Stimulated activated CD4-positive, alpha-beta T cell treated with anti-CD3 and anti-CD28 coated beads, TNF-alpha, amount 100 ng/mL, for 4 hours (primary cell): ENCODE measurements around the gene LZTS2.

Experiments
- DNase-seq, 3 experiments: peaks; one replicate each; pipeline ENCODE4 v3.0.0-alpha.2; 2020; ENCODE audit warnings: low read depth in 3 of 3

The LZTS2 gene

DNA sequence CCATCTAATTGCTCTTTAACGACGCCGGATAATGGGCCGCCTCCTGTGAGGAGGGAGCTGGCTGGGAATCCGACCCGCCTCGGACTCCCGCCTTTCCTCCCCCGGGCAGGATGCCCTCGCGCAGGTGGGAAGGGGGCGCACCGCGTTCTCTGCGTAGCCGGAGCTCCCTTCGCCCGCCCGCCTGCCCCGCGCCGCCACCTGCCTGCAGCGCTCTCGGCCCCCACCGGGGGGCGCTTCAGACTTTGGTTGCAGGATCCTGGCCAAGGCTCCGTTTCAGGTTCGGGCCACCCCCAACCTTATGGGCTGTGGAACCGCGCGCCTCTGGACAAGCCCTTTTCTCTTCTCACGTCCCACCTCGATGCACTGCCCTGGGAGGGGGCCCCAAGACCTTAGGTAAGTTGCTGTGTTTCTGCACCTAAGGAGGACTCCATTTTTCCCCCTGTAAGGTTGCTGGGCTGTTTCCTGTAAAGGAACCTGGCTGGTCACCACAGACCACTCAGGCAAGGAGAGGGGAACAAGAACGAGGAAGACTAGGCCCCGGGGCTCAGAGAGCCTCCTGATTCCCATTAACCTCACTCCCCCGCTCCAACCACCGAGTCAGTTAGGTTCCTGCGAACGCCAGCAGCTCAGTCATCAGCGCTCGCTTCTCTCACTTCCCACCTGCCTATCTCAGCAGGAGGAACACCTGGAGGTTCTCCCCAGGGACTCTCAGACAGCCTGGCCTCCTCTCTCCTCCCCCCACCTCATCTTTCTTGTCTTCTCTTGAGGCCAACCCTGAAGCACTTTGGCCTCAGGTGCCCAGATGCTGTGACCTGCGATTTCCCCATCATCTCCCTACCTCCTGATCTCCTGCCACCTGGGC lies 50.8 kb downstream of the LZTS2 start:
- peak in 2 of 3 experiments; percentile 64 for DNase-seq

- no peak for DNase-seq
Observed at GRCh38 chr10:101052285-101052684, 52.7 kb downstream of the LZTS2 start.

DNA sequence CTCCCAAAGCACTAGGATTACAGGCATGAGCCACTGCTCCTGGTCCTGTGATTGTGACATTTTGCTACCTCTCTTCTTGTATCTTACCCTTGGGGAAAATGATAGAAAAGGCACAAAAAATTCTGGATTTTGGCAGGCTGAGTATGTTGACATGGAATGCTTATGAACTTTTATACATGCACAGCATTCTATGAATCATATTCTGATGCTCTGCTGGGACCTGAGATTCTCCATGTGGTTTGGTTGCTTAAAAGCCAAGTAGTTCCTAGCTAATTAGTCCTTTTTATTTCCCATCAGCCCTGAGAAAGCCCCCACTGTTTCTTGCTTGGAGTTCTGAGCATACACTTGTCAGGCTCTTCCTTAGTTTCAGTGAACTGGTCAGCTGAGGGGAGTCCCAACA lies 53.9 kb downstream of the LZTS2 start:
- no peak for DNase-seq

GRCh38 chr10:101054351-101054750 lies 54.7 kb downstream of the LZTS2 start:
- no peak for DNase-seq

DNA sequence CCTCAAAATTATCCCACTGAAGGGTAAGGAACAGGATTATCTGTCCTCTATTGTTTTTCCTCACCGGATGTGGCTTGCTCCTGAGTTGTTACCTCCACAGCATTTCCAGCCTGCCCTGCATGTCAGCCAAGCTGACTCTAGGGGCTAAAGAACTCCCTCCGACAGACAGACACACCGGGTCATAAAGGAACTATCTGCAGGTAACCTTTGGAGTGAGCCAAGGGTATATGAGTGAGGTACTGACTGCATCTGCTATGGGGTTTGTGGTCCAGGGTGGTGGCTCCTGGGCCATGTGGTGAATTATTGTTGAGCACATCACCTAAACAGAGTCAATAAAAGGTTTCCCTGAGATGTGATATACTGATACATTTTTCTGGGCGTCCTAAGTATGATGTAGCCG lies 55.3 kb downstream of the LZTS2 start:
- DNase-seq: no peak

GRCh38 chr10:101055411-101055810 lies 55.8 kb downstream of the LZTS2 start:
- no peak for DNase-seq

DNA sequence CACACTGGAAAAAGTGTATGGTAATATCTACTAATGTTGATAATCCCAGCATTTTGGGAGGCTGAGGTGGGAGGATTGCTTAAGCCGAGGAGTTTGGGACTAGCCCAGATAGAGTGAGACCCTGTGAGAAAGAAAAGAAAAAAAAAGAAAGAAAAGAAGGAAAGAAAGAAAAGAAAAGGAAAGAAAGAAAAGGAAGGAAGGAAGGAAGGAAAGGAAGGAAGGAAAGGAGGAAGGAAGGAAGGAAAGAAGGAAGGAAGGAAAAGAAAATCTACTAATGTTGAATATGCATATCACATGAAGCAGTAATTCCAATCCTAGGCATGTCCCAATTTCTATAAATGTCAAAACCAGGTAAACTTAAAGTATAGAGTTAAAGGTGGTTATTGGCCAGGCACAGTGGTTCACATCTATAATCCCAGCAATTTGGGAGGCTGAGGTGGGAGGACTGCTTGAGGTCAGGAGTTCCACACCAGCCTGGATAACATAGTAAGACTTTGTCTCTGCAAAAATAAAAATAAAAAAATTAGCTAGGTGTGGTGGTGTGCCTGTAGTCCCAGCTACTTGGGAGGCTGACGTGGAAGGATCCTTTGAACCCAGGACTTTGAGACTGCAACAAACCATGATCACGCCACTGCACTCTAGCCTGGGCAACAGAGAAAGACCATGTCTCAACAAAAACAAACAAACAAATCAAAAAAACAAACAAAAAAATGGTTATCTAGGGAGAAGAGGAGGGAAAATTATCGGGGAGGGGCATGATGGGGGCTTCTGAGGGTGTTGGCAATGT lies 57.0 kb downstream of the LZTS2 start:
- no peak for DNase-seq
